AG09309 (cell line): ENCODE data around the gene MED25.

ENCODE experiments used
- DNase-seq: peaks from one replicate; pipeline ENCODE4 v3.0.0-alpha.2; 2010; ENCODE audit warnings: low read depth
- H3K4me3 ChIP-seq: 2 replicates; pipeline ENCODE4 v1.5.1; 2011; ENCODE audit warnings: mild to moderate bottlenecking, low read depth, low read length, moderate library complexity; ENCODE audit not compliant: control insufficient read depth
- CTCF ChIP-seq: IDR thresholded peaks from 2 replicates; pipeline ENCODE4 v1.5.1; 2011; ENCODE audit warnings: mild to moderate bottlenecking, low read depth, low read length, inconsistent platforms; ENCODE audit not compliant: insufficient read depth, control insufficient read depth; ENCODE audit errors: missing control alignments

Gene MED25

GRCh38 chr19:49884760-49885159 lies 66.7 kb downstream of the MED25 start:
- DNase-seq: no peak
- TF ChIP-seq CTCF: no peak
- H3K4me3 ChIP-seq: no peak overlapping the region
